Fibroblast of pulmonary artery (primary cell): ENCODE data around the gene DESI1.
A peak's percentile ranks its signal among the peaks of the same experiment; 100 is the strongest.
"Not testable (repeated sequence)": the region's sequence is repeated elsewhere in the genome, so short reads cannot be mapped to it uniquely, and the experiment has no call there.

Source experiments
- DNase-seq: peaks from one replicate; pipeline ENCODE4 v3.0.0-alpha.2; 2010; ENCODE audit warnings: low read depth
- H3K4me3 ChIP-seq: replicated peaks from 2 replicates; pipeline ENCODE4 v1.5.1; 2011; ENCODE audit warnings: low read depth, mild to moderate bottlenecking, control low read depth, low read length, moderate library complexity
- CTCF ChIP-seq: IDR thresholded peaks from 2 replicates; pipeline ENCODE4 v1.5.1; 2011; ENCODE audit warnings: mild to moderate bottlenecking, control low read depth, low read length, inconsistent platforms; ENCODE audit errors: missing control alignments

The DESI1 gene

GRCh38 chr22:41620589-41621098 lies at the start of gene DESI1:
Gene DESI1 (minus strand): TSS chr22:41621043. CDS start chr22:41620839, 204 bp downstream.
- no peak for TF ChIP-seq CTCF
- peak within 1 kb of the TSS; percentile 78 for H3K4me3 ChIP-seq
- DNase-seq = no peak

GRCh38 chr22:41668971-41669911 lies 48.4 kb upstream of the DESI1 start:
- H3K4me3 ChIP-seq = no peak overlapping the region
- DNase-seq = peak; percentile 56
- TF ChIP-seq CTCF = no peak

DNA sequence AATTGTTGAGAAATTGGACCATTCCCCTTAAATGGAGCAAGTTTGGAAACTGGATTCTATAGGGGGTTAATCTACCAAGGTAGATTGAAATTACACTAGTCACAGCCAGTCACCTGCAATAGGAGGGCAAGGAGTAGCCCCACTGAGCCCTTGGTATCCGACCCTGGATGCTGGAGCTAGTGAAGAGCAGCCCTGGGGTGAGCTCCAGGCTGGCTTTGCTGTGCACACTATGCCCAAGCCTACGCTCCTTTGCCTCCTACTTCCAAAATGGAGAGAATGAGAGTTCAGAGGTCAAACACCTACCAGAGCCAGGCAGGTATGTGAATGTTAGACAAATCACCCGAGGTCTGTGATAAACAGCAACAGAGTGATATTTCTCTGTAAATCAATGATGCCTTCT lies 44.1 kb upstream of the DESI1 start:
- no peak overlapping the region for H3K4me3 ChIP-seq
- DNase-seq = no peak
- TF ChIP-seq CTCF = no peak

- no peak for TF ChIP-seq CTCF
- no peak overlapping the region for H3K4me3 ChIP-seq
- no peak for DNase-seq
These were observed 43.6 kb upstream of the DESI1 start for GRCh38 chr22:41664490-41664889.

DNA sequence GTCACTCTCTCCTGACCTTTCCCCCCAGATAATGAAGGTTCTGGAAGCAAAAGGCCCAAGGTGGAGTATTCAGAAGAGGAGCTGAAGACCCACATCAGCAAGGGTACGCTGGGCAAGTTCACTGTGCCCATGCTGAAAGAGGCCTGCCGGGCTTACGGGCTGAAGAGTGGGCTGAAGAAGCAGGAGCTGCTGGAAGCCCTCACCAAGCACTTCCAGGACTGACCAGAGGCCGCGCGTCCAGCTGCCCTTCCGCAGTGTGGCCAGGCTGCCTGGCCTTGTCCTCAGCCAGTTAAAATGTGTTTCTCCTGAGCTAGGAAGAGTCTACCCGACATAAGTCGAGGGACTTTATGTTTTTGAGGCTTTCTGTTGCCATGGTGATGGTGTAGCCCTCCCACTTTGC lies 42.8 kb upstream of the DESI1 start:
- H3K4me3 ChIP-seq, DNase-seq: not testable (repeated sequence)

GRCh38 chr22:41661713-41662112 lies 40.9 kb upstream of the DESI1 start:
- no peak for DNase-seq
- H3K4me3 ChIP-seq = no peak overlapping the region
- TF ChIP-seq CTCF = no peak

DNA sequence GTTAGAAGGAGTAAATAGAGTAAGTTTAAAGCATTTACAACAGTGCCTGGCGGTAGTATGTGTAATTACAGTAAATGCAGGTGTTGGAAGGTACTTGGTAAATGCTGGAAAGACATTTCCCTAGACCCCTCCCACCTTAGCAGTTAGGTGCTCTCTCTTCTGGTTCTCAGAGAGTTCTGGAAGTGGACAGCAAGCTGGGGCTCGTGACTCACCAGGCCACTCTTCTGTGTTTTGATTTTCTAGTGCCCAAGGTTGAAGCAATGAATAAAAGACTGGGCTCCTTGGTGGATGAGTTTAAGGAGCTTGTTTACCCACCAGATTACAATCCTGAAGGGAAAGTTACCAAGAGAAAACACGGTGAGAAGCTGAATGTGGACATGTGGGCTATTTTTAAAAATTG lies 40.2 kb upstream of the DESI1 start:
- no peak for TF ChIP-seq CTCF
- H3K4me3 ChIP-seq = no peak overlapping the region
- DNase-seq = no peak
